Inflammatory macrophage treated with lipopolysaccharide for 4 hours (primary cell): ENCODE data around the gene ROBO2.

Source experiments
- DNase-seq: peaks from one replicate; pipeline ENCODE4 v3.0.0-alpha.2; 2020

ROBO2 gene

GRCh38 chr3:77524463-77524862 is 484.6 kb downstream of the ROBO2 start:
- DNase-seq: no peak

GRCh38 chr3:77524946-77525682 is 485.2 kb downstream of the ROBO2 start:
- DNase-seq: no peak

- DNase-seq: no peak
These were observed 486.7 kb downstream of the ROBO2 start for GRCh38 chr3:77526573-77527113.

- DNase-seq: no peak
These were observed 489.6 kb downstream of the ROBO2 start for GRCh38 chr3:77529522-77529921.

- DNase-seq: no peak
These were observed 491.0 kb downstream of the ROBO2 start for GRCh38 chr3:77530870-77531269.

- DNase-seq: no peak
These were observed 495.2 kb downstream of the ROBO2 start for GRCh38 chr3:77535116-77535515.

GRCh38 chr3:77536038-77536775 is 496.3 kb downstream of the ROBO2 start:
- no peak for DNase-seq

- DNase-seq: no peak
These were observed 499.1 kb downstream of the ROBO2 start for GRCh38 chr3:77539014-77539413.

- DNase-seq: no peak
These were observed 499.8 kb downstream of the ROBO2 start for GRCh38 chr3:77539677-77540076.

- DNase-seq: no peak
These were observed 501.5 kb downstream of the ROBO2 start for GRCh38 chr3:77541203-77541922.

GRCh38 chr3:77546246-77546645 is 506.3 kb downstream of the ROBO2 start:
- DNase-seq: no peak

GRCh38 chr3:77549034-77549433 is 509.1 kb downstream of the ROBO2 start:
- no peak for DNase-seq

- no peak for DNase-seq
These were observed 513.3 kb downstream of the ROBO2 start for GRCh38 chr3:77553240-77553639.

GRCh38 chr3:77562089-77562488 is 522.2 kb downstream of the ROBO2 start:
- no peak for DNase-seq

- DNase-seq: no peak
These were observed 523.1 kb downstream of the ROBO2 start for GRCh38 chr3:77563012-77563411.

- DNase-seq: no peak
These were observed 526.2 kb downstream of the ROBO2 start for GRCh38 chr3:77566055-77566454.

GRCh38 chr3:77571971-77572715 is 532.2 kb downstream of the ROBO2 start:
- no peak for DNase-seq

- DNase-seq: no peak
These were observed 537.4 kb downstream of the ROBO2 start for GRCh38 chr3:77577264-77577663.

GRCh38 chr3:77586216-77586615 is 546.3 kb downstream of the ROBO2 start:
- DNase-seq: no peak

GRCh38 chr3:77588863-77589262 is 549.0 kb downstream of the ROBO2 start:
- DNase-seq: no peak

- DNase-seq: no peak
These were observed 550.3 kb downstream of the ROBO2 start for GRCh38 chr3:77590191-77590590.

- no peak for DNase-seq
These were observed 555.5 kb downstream of the ROBO2 start for GRCh38 chr3:77595371-77595870.

- DNase-seq: no peak
These were observed 560.0 kb downstream of the ROBO2 start for GRCh38 chr3:77599948-77600347.
